HL-60/S4 (cell line): Measurements from ENCODE around the gene CYTH4.
"Not testable (repeated sequence)": the region's sequence is repeated elsewhere in the genome, so short reads cannot be mapped to it uniquely, and the experiment has no call there.

ENCODE experiments used
- in situ Hi-C: fragments of 300-500 bp; cut with MboI; formaldehyde crosslinking; loops from 2 replicates; pipeline ENCODE4 v1.14.3; 2022; ENCODE audit warnings: low sequenced_read_pairs

The CYTH4 gene, protein sequence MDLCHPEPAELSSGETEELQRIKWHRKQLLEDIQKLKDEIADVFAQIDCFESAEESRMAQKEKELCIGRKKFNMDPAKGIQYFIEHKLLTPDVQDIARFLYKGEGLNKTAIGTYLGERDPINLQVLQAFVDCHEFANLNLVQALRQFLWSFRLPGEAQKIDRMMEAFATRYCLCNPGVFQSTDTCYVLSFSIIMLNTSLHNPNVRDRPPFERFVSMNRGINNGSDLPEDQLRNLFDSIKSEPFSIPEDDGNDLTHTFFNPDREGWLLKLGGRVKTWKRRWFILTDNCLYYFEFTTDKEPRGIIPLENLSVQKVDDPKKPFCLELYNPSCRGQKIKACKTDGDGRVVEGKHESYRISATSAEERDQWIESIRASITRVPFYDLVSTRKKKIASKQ

DNA sequence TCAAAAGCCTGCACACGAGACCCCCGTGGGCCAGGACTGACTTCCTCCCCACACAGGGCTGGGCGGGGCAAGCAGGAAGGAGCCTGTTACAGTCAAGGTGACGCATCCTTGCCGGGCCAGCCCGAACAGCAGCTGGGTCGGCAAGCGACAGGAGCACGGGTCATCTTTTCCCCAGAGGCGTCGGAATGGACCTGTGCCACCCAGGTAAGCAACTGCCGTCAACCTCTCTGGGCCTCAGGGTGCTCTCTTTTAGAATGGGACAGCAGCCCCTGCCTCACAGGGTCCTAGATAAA is at the start of gene CYTH4:
Gene CYTH4, plus strand, starts transcription at position 124 of the 293 bp plus-strand sequence. Its CDS starts 62 bp downstream, at position 186.
- in situ Hi-C loops = no loop called here

DNA sequence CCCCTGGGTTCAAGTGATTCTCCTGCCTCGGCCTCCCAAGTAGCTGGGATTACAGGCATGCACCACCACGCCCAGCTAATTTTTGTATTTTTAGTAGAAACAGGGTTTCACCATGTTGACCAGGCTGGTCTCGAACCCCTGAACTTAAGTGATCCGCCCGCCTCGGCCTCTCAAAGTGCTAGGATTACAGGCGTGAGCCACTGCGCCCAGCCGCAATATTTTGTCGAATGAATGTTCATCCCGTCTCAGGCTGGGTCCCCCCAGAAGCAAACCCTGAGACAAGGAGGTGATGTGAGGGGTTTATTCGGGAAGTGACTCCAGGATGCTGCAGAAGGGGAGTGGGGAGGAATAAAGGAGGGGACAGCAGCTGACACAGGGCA is 48.9 kb upstream of the CYTH4 start:
- in situ Hi-C loops = not testable (repeated sequence)

DNA sequence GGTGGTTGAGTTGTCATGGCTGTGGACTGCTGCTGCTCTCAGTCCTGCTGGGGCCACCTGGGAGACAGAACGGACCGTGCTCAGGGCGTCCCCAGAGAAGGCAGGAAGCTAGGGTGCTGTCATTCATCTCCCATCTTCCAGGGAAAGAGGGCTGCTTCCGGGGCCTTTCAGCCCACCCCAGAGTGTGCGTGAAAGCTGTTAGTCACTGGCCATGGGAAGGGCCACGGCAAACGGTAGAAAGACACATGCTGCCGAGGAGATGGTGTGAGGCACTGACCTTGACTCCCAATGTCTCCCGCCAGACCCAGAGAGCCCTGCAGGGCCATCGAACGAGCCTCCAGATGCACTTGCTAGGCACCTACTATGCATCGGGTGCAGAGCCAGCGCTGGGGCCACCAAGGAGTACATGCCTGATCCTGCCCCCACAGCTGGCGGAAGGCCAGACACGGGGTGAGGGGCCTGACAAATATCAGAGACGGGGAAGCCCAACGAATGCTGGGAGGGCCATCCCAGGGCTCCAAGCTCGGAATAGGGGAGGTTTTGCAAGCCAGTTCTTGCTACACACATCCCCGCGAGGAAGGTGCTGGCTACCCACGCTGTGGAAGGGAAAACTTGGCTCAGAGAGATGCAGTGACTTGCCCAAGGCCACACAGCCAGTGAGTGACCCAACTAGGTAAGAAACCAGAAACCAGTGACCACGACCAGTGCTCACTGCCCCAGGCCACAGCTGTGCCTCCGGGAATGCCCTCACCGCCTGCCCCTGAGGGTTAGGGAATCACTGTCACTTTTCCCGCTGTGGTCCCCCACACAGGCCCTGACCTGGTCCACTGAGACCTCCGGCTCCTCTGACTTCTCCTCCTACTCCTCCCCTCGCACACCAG is 48.3 kb upstream of the CYTH4 start:
- in situ Hi-C loops = no loop called here

- in situ Hi-C loops = no loop called here
Observed at GRCh38 chr22:37234736-37235711, 47.3 kb upstream of the CYTH4 start.

- in situ Hi-C loops = no loop called here
Observed at GRCh38 chr22:37235897-37236607, 46.3 kb upstream of the CYTH4 start.

DNA sequence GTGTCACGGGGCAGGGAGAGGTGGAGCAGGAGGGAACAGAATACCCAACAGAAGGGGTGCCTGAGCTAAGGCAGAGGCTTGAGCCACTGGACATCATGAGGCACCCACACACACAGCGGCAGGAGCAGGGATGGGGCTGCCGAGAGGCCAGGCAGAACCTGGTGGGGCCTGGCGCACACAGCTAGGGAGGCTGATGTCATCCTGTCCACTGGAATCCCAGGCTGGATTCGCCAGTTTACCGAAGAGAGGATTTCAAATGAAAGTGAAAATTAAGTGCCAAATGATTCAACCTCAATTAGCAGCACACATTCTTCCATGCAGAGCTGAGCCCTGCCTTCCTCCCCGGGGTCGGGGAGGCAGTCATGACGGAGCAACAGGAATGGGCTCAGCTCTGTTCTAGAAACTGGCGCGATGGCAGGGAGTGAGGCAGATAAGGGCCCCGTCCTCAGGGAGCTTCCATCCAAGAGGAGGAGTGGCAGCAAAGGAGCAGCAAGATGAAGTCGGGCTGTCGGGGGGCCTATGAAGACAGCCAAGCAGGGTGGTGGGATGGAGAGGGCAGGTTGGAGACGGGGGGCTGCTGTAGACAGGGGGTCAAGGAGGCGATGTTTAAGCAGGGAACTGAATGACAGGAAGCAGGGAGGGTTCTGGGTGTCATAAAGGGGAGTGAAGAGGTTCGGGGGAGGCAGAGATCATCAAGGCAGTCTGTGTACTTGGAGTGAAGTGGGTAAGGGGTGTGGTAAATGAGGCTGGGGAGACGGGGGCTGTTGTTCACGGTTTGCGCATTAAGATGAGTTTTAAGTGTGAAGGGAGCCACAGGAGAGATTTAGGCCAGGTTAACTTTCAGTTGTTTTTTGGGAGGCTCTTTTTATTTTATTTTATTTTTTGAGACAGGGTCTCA is 44.7 kb upstream of the CYTH4 start:
- in situ Hi-C loops = no loop called here

- in situ Hi-C loops = no loop called here
Observed at GRCh38 chr22:37239336-37240239, 42.7 kb upstream of the CYTH4 start.

DNA sequence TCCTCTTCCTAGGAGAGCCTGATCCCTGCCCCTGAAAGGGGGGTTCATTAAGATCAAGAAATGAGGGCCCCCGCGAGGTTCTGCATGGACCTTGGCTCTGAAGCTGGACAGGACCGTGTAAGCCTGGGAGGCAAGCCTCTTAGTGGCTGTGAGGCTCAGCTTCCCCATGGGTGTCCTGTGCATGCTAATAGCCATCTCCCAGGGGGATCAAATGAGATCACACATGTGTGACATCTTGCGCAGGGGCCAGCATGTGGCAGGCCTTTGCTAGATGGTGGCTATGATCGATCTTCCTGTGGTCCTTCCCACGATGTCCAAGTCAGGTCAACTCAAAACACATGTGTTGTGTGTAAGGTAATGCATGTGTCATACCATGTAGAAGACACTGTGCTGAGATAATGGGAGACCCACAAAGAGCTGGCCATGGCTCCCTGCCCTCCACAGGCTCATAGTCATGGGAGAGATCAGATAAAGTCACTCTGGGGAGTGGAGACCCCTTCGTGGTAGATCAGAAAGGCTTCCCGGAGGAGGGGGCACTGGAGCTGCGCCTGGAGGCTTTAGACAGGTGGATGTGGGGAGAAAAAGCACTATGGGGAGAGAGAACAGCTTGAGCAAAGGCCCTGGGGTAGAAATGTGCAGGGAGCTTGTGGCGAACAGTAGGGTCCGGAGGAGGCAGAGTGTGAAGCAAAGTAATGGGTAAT is 41.9 kb upstream of the CYTH4 start:
- in situ Hi-C loops = no loop called here

DNA sequence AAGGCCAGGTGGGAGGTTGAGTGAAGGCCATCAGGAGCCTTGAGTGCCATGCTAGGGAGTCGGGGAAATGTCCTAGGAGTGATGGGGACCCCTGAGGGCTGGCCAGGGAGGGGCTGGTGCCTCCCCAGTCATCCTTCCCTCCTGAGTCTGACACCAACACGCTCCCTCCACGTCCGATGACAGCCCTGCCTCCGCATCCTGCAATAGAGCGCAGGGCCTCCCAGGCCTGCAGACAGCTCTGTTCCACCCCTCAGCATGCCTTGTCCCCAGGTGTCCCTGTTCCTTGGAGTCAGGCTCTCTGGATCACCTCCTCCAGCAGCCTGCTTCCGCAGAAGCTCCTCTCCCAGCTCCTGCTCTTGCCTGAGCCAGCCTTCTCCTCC is 41.4 kb upstream of the CYTH4 start:
- in situ Hi-C loops = no loop called here

GRCh38 chr22:37241351-37242142 is 40.8 kb upstream of the CYTH4 start:
- in situ Hi-C loops = no loop called here

DNA sequence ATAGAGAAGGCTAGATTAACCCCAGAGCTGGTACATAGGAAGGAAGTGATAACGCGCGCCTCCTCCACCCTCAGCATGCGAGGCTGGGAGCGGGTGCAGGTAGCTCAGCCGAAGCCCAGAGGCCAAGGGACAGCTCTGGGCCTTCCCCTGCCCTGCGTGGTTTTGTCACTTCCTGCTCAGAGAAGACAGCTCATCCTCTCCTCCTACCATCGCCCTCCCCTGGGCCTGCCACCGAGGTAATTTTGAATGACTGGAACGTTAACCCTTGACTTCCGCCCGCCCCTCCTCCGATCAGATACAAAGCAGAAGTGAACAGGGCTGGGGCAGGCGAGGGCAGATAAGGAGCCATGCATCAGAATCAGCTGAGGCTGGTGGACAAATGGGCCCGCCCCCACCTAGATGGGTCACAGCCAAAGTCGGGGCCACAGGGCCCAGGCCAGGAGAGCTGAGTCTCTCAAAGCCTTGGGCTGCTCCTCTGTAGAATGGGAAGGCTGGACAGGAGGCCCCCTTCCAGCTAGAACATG is 39.9 kb upstream of the CYTH4 start:
- in situ Hi-C loops = no loop called here

DNA sequence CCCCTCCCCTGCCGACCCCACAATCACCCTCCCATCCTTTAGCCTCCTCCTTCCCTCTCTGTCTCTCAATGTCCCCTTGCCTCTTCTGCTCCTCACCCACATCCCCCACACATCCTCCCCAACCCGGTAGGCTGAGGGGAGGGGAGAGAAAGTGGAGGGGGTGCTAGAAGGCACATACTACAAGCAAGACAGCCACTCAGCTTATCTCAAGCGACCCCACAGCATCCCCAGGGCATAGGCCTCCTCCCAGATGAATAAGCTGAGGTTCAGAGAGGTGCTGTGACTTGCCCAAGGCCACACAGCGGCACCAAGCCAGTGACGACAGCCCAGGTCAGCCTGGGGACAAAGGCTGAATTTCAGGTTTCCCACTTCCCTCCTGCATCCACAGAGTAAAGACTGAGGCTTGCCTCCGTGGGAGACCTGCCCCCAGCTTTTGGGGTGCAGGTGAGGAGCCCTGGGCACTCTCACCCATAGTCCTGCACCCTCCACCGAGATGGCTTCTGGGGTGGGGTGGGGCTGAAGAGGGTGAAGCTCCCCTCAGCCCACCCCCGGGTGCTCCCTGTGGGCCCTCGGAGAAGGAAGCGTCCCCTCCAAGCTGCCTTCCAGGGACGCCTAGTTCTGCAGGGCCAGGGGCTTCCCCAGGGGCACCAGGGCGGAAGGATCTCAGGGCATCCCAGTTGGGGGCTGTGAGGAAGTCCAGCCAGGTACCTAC is 38.8 kb upstream of the CYTH4 start:
- in situ Hi-C loops = no loop called here

- in situ Hi-C loops = no loop called here
Observed at GRCh38 chr22:37244114-37244921, 38.0 kb upstream of the CYTH4 start, which contains the start of gene RAC2. RAC2 (minus strand) TSS chr22:37244269; CDS start chr22:37244148, 121 bp downstream.

DNA sequence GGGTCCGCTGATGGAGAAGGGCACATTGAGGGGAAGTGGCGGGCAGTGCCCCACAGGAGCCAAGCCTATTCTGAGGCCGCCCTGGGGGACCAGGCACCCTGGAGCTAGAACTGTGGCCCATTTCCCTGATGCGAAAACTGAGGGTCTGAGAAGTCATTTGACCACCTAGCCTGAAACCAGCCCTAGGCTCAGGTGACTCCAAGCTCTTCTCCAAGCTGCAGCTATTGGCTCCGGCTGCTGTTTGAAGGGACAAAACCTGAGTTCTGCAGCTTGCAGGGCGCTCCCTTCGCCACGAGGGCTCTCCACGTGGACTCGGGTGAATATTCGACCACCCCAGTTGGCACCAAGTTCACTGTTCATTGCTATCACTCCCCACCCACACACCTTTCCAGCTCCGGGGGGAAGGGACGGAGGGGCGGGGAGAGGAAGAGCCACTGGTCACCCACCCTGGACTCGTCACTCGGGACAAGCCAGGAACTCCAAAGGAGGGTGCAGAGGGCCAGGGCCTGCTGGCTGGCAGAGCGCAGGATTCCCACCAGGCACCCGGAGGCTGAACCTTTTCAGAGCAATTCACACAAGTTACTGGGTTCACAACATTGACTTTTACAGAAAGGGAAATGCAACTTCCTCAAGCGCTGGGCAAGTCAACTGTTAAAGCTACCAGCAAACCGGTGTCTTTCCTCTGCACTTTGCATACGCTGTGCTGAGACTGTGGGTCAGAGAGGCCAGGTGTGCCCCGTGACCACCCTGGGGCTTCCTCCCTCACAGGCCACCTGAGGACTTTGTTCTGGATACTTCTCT is 37.2 kb upstream of the CYTH4 start:
- in situ Hi-C loops = no loop called here
